Measurements from ENCODE around the gene GTF2H1. TPM values are rescaled to one million over a fixed set of nuclear protein-coding genes. Genes with fewer than 3 reads are reported as not detected.

Gene GTF2H1
- total and polyA plus RNA-seq, 2 donors from 2014 or later, result 21.4 to 43.2 TPM

DNA sequence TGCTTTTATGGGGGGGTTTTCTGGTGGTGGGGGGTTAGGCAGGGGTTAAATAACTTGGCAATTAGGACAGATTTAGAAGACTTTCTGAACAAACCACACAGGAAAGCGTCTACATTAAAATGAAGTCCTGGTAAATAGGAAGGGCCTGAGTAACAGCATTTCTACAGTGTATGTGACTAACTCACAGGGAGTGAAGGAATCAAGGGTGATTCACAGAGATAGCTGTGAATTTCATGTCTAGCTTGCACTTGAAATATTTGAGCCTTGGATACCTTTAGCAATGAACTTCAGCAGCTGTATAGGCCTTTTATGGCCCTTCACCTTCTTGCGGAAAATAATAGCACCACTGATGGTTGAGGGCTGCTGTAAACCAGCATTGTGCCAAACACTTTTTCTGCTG lies 45.9 kb downstream of the GTF2H1 start:
- TF ChIP-seq, protein P1, sequence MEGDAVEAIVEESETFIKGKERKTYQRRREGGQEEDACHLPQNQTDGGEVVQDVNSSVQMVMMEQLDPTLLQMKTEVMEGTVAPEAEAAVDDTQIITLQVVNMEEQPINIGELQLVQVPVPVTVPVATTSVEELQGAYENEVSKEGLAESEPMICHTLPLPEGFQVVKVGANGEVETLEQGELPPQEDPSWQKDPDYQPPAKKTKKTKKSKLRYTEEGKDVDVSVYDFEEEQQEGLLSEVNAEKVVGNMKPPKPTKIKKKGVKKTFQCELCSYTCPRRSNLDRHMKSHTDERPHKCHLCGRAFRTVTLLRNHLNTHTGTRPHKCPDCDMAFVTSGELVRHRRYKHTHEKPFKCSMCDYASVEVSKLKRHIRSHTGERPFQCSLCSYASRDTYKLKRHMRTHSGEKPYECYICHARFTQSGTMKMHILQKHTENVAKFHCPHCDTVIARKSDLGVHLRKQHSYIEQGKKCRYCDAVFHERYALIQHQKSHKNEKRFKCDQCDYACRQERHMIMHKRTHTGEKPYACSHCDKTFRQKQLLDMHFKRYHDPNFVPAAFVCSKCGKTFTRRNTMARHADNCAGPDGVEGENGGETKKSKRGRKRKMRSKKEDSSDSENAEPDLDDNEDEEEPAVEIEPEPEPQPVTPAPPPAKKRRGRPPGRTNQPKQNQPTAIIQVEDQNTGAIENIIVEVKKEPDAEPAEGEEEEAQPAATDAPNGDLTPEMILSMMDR (IDR thresholded peaks at IDR 0.05; ENCODE audit: borderline replicate concordance, extremely low read depth, insufficient read depth), result no peak
- Histone ChIP-seq H3K27ac (ENCODE audit: low read depth in 2 of 2, low read length in 2 of 2) (no peak overlapping the region), H3K4me1 (ENCODE audit: control insufficient read depth in 2 of 3, insufficient read depth in 2 of 3, low read depth in 1 of 3, low read length in 3 of 3) (no peaks in the 10 kb centered on the region), H3K9me3 (ENCODE audit: control insufficient read depth in 2 of 3, insufficient read depth in 1 of 3, low read length in 3 of 3) (no peaks in the 10 kb centered on the region), H3K9ac (ENCODE audit: low read length in 3 of 3) (no peak overlapping the region), H3K4me3 (ENCODE audit: low read length in 3 of 3) (no peak overlapping the region), H3K36me3 (ENCODE audit: control insufficient read depth in 2 of 3, insufficient read depth in 3 of 3, low read length in 3 of 3) (peaks cover 5 to 28% (median 14%) of the 10 kb centered on the region in 3 donors), H3K27me3 (ENCODE audit: control insufficient read depth, insufficient read depth, low read length) (no peaks in the 10 kb centered on the region)
- intact Hi-C loops (cut with DNase I), result no loop called here
- DNase-seq, result no peak
- FAIRE-seq, result no peak

DNA sequence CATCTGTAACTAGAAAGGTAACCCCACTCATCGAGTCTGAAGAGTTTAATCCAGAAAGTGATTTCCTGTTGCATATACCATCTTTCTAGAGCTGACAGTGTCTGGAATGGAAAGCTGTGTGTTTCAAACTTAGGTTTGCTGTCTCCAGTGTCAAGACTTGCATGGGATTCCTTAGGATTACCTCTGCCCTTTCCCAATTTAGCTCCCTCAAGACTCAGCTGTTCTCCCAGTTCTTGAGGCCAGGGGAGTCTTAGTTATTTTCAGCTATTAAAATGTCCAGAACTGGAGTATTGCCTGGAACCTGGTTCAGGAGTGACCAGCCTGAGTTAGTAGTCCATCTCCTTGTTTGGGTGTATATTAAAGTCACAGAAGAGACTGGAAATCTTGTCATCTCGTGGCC lies 47.0 kb downstream of the GTF2H1 start:
- no peak overlapping the region for H3K27ac ChIP-seq (ENCODE audit: low read depth in 2 of 2, low read length in 2 of 2)
- no peak overlapping the region for H3K4me3 ChIP-seq (ENCODE audit: low read length in 3 of 3)
- intact Hi-C loops (cut with DNase I), result no loop called here
- H3K36me3 ChIP-seq (ENCODE audit: control insufficient read depth in 2 of 3, insufficient read depth in 3 of 3, low read length in 3 of 3), result peaks cover 5 to 21% (median 9%) of the 10 kb centered on the region in 3 donors
- H3K9me3 ChIP-seq (ENCODE audit: control insufficient read depth in 2 of 3, insufficient read depth in 1 of 3, low read length in 3 of 3), result no peaks in the 10 kb centered on the region
- FAIRE-seq (no peak), DNase-seq (no peak)
- no peaks in the 10 kb centered on the region for H3K4me1 ChIP-seq (ENCODE audit: control insufficient read depth in 2 of 3, insufficient read depth in 2 of 3, low read depth in 1 of 3, low read length in 3 of 3)
- no peaks in the 10 kb centered on the region for H3K27me3 ChIP-seq (ENCODE audit: control insufficient read depth, insufficient read depth, low read length)
- H3K9ac ChIP-seq (ENCODE audit: low read length in 3 of 3), result no peak overlapping the region
- TF ChIP-seq, protein P1 (IDR thresholded peaks at IDR 0.05; ENCODE audit: borderline replicate concordance, extremely low read depth, insufficient read depth), result no peak

DNA sequence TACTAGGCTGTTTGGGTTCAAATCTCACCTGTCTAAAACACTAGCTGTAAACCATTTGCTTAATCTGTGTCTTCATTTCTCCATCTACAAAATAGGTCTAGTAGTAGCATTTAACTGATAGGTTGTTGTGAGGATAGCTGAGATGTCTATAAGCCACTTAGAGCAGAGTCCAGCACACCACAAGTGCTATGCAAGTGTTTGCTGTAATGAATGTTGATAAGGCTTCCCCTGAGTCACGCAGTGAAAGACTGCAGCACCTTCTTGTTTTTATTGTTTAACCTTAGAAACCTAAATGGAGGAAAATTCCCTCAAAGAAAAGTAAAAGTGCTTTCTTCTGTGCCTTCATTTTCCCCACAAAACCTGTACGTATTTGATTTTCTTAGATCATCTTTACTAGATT lies 48.9 kb downstream of the GTF2H1 start:
- H3K9ac ChIP-seq (ENCODE audit: low read length in 3 of 3), result no peak overlapping the region
- no peaks in the 10 kb centered on the region for H3K27me3 ChIP-seq (ENCODE audit: control insufficient read depth, insufficient read depth, low read length)
- no peaks in the 10 kb centered on the region for H3K4me1 ChIP-seq (ENCODE audit: control insufficient read depth in 2 of 3, insufficient read depth in 2 of 3, low read depth in 1 of 3, low read length in 3 of 3)
- DNase-seq (no peak), FAIRE-seq (no peak)
- no peak overlapping the region for H3K27ac ChIP-seq (ENCODE audit: low read depth in 2 of 2, low read length in 2 of 2)
- intact Hi-C loops (cut with DNase I), result no loop called here
- H3K9me3 ChIP-seq (ENCODE audit: control insufficient read depth in 2 of 3, insufficient read depth in 1 of 3, low read length in 3 of 3), result no peaks in the 10 kb centered on the region
- peaks cover 1 to 6% (median 3%) of the 10 kb centered on the region in 3 donors for H3K36me3 ChIP-seq (ENCODE audit: control insufficient read depth in 2 of 3, insufficient read depth in 3 of 3, low read length in 3 of 3)
- TF ChIP-seq, protein P1 (IDR thresholded peaks at IDR 0.05; ENCODE audit: borderline replicate concordance, extremely low read depth, insufficient read depth), result no peak
- no peak overlapping the region for H3K4me3 ChIP-seq (ENCODE audit: low read length in 3 of 3)

DNA sequence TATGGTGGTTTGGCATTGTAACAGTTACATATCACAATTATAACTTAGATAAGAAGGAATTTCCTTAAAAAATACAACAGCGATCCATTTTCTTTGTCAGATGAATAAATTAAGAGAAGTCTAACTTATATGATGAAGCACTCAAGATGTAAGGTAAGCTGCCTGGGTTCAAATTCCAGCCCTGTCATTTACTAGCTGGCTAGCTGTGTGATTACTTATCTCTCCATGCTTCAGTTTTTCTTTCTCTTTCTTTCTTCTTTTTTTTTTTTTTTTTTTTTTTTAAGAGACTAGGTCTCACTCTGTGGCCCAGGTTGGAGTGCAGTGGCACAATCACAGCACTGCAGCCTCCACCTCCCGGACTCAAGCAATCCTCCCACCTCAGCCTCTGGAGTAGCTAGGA lies 49.8 kb downstream of the GTF2H1 start:
- intact Hi-C loops (cut with DNase I), result no loop called here
- Histone ChIP-seq H3K9ac (ENCODE audit: low read length in 3 of 3) (no peak overlapping the region), H3K27me3 (ENCODE audit: control insufficient read depth, insufficient read depth, low read length) (no peaks in the 10 kb centered on the region), H3K4me1 (ENCODE audit: control insufficient read depth in 2 of 3, insufficient read depth in 2 of 3, low read depth in 1 of 3, low read length in 3 of 3) (no peaks in the 10 kb centered on the region), H3K9me3 (ENCODE audit: control insufficient read depth in 2 of 3, insufficient read depth in 1 of 3, low read length in 3 of 3) (no peaks in the 10 kb centered on the region), H3K4me3 (ENCODE audit: low read length in 3 of 3) (no peak overlapping the region), H3K27ac (ENCODE audit: low read depth in 2 of 2, low read length in 2 of 2) (no peak overlapping the region), H3K36me3 (ENCODE audit: control insufficient read depth in 2 of 3, insufficient read depth in 3 of 3, low read length in 3 of 3) (peaks cover 0 to 3% (median 0%) of the 10 kb centered on the region in 3 donors)
- no peak for DNase-seq
- FAIRE-seq, result no peak
- TF ChIP-seq, protein P1 (IDR thresholded peaks at IDR 0.05; ENCODE audit: borderline replicate concordance, extremely low read depth, insufficient read depth), result no peak

Data from kidney (tissue), 14 donors.